HTERT RPE-1 (cell line): Measurements from ENCODE around the gene IRF1.

Experiments used
- in situ Hi-C: fragments of 300-500 bp; cut with MboI; formaldehyde crosslinking; loops from 4 replicates; pipeline ENCODE4 v1.14.3; 2020; ENCODE audit warnings: low sequenced_read_pairs

IRF1 gene

GRCh38 chr5:132475987-132476875 is 14.3 kb downstream of the IRF1 start:
- in situ Hi-C loops, result no loop called here

GRCh38 chr5:132475497-132475882 is 15.1 kb downstream of the IRF1 start:
- in situ Hi-C loops, result no loop called here

GRCh38 chr5:132474881-132475496 is 15.6 kb downstream of the IRF1 start:
- in situ Hi-C loops, result no loop called here

GRCh38 chr5:132474131-132474723 is 16.3 kb downstream of the IRF1 start:
- in situ Hi-C loops, result no loop called here

- in situ Hi-C loops, result no loop called here
Measured at GRCh38 chr5:132473668-132474067, 16.9 kb downstream of the IRF1 start.

- in situ Hi-C loops, result no loop called here
Measured at GRCh38 chr5:132473019-132473531, 17.5 kb downstream of the IRF1 start.

- in situ Hi-C loops, result no loop called here
Measured at GRCh38 chr5:132472431-132472830, 18.1 kb downstream of the IRF1 start.

GRCh38 chr5:132471944-132472343 is 18.6 kb downstream of the IRF1 start:
- in situ Hi-C loops, result no loop called here

GRCh38 chr5:132471151-132471907 is 19.2 kb downstream of the IRF1 start:
- in situ Hi-C loops, result no loop called here

- in situ Hi-C loops, result no loop called here
Measured at GRCh38 chr5:132470596-132470995, 20.0 kb downstream of the IRF1 start.

GRCh38 chr5:132470010-132470392 is 20.6 kb downstream of the IRF1 start:
- in situ Hi-C loops, result no loop called here

- in situ Hi-C loops, result no loop called here
Measured at GRCh38 chr5:132469380-132470009, 21.1 kb downstream of the IRF1 start.

GRCh38 chr5:132468656-132469379 is 21.8 kb downstream of the IRF1 start:
- in situ Hi-C loops, result no loop called here

- in situ Hi-C loops, result no loop called here
Measured at GRCh38 chr5:132467287-132467984, 23.1 kb downstream of the IRF1 start.

- in situ Hi-C loops, result no loop called here
Measured at GRCh38 chr5:132466433-132467286, 23.9 kb downstream of the IRF1 start.

- in situ Hi-C loops, result no loop called here
Measured at GRCh38 chr5:132465059-132465707, 25.4 kb downstream of the IRF1 start.

- in situ Hi-C loops, result no loop called here
Measured at GRCh38 chr5:132464156-132464939, 26.2 kb downstream of the IRF1 start.
